HG02885 (cell line): ENCODE data around the gene TNFRSF8.
A peak's percentile ranks its signal among the peaks of the same experiment; 100 is the strongest.

Experiments used
- ATAC-seq: cut with Tn5 transposase; IDR thresholded peaks from one replicate; pipeline ENCODE4 v1.9.1; 2021; ENCODE audit warnings: mild to moderate bottlenecking; ENCODE audit not compliant: unreplicated experiment, poor library complexity

The TNFRSF8 gene

DNA sequence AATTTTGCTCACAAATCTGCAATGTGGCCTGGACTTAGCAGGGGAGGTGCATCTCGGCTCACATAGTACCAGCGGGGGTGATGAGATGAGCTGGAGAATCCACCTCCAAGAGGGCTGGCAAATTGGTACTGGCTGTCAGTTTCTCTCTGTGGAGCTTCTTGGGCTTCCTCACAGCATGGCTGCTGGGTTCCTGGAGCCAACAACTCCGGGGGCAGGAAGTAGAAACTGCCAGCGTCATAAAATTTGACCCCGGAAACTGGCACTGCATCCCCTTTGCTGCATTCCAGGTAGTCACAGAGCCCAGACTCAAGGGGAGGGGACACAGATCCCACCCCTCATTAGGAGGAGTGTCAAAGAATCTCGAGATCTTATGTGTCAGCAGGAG, 86.7 kb downstream of the TNFRSF8 start:
- no peak for ATAC-seq

DNA sequence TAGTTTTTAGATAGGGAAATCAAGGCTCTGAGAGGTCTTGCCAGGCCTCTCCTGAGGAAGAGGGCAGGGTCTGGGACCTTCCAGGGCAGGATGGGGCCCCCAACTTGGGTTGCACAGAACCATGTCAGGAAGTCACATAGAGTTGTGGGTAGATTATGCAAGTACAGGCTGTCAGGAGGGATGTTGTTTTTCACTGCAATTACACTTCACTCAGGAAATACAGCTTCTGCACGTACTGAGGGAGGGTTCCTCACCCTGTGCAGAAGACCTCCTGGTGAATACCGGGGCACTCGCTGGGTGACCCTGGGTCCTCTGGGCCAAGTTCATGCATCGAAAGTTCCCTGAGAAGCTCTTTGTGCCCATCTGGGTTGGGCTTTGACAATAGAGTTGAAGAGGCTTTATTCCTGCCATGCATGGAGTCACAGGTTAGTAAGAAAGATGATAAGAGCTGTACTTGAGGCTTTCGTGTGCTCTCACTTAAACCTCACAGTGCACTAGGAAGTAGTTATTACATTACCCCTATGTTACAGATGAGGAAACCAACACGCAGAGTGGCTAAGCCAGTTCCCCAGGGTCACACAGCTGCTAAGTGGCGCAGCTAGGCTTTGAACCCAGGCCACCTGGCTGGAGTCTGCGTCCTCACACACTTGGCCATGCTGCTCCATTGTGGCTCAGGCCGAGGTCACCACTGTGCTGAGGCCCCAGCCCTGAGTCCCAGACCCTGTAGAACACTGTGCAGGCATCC, 87.5 kb downstream of the TNFRSF8 start:
- ATAC-seq: no peak

DNA sequence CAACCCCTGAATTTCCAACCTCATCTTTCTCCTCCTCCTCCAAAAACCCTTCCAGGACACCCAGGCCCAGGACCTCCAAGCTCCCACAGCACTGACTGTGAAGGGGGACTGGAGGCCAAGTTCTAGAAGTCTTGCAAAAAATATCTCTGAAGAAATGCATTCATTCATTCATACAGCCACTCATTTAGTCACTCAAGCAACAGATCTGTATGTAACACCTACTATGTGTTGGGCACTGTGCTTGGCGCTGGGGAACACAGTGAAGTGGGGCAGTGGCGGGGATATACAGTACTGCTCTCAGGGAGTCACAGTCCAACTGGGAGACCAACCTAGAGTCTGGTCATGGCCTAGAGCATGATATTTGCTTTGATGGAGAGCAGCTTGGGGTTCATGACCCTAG, 88.4 kb downstream of the TNFRSF8 start:
- no peak for ATAC-seq

- ATAC-seq: peak; percentile 71
Observed at GRCh38 chr1:12152113-12152891, 89.2 kb downstream of the TNFRSF8 start.

DNA sequence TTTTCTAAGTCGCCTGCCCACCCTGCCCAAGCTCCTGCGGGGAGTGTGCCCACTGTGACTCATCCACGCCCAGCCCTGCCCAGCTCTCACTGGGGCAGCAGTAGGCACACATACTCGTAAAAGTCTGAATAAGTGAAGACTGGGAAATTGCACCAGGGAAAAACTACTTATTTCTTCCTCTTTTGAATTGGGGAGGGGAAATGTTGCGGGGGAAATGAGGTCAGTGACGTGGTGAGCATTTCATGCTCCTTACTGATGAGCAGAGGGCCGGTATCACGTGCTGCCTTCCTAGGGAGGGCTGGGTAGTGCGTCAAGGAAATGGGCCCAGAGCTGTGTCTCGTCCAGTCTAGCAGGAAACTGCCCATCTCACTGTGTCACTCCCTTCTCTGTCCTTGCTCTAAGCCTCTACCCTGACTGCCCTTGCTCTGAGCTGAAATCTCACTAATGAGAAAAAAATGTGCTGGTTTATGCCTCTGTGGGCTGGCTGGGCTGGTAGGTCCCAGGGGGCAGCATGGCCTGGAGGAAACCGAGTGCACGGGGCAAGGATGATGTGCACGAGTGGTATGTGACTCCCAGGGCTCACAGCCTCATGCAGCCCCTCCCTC, 90.2 kb downstream of the TNFRSF8 start:
- no peak for ATAC-seq

DNA sequence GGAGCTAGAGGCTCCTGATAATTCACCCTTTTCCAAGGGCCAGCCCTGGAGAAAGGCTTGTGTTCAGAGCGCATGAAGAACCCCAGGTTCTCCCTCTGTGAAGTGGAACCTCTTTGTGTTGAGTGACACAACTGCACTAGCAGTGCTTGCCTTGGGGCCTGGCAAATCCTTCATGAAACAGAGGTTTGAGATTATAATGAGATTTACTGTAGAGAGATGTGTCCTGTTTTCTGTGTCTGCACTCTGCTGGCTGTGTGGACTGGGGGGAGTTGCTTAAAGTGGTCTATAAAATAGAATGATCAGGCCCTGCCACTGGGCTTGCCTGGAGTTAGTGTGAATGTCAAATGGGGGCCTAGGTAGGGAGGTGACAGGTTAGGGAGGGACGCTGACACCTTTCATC, 92.2 kb downstream of the TNFRSF8 start:
- ATAC-seq: no peak

DNA sequence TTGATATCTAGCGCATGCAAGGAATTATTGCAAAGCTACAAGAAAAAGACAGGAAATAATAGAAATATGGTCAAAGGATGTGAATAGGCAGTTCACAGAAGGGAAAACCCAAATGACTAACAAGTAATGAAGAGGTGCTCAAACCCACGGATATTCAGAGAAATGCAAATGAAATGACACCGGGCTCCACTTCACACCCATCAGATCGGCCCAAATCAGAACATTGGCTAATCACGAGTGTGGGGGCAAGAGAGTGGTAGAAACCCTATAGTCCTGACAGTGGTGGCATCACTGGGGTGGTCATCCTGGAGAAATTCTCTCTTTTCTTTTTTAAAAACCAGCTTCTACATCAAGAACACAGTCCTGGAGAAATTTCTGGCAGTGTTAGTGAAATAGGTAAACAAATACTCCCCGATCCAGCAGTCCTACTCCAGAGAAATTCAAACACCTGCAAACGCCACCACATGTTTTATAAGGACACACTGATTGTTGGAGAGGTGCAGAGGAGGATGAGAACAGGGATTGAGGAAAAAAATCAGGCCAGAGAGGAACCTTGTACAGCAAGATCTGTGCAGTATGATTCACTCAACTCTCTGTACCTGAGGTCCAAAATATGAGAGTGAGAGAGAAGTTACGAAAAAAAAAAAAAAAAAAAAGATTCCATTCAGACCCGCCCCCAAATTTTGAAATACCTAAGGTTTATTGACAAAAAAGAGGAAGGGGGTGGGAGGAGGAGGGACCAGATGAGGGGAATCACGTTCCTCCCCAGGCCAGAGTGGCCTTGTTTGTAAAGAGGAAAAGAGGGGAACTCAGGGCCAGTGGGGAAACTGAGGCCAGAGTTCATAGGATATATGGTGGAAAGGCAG, 94.5 kb downstream of the TNFRSF8 start:
- ATAC-seq: no peak

- ATAC-seq: no peak
Observed at GRCh38 chr1:12158357-12159092, 95.4 kb downstream of the TNFRSF8 start.

GRCh38 chr1:12159816-12160215, 96.7 kb downstream of the TNFRSF8 start:
- no peak for ATAC-seq

DNA sequence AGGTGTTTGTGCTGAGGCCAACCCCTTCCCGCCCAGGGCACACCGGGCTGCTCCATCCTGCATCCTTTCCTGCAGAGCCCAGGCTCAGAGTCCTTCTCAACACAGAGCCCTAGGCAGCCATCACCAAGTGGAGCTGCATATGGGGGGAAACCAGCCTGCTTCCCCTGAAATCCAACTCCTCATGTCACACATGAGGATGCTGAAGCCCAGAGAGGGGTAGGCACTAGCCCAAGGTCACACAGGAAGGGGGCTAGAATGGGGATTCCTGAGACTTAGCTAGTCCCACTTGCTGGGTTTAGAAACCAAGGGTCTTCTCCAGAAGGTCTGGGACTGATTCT, 98.2 kb downstream of the TNFRSF8 start:
- no peak for ATAC-seq

GRCh38 chr1:12161662-12162458, 98.8 kb downstream of the TNFRSF8 start:
- peak; percentile 82 for ATAC-seq

DNA sequence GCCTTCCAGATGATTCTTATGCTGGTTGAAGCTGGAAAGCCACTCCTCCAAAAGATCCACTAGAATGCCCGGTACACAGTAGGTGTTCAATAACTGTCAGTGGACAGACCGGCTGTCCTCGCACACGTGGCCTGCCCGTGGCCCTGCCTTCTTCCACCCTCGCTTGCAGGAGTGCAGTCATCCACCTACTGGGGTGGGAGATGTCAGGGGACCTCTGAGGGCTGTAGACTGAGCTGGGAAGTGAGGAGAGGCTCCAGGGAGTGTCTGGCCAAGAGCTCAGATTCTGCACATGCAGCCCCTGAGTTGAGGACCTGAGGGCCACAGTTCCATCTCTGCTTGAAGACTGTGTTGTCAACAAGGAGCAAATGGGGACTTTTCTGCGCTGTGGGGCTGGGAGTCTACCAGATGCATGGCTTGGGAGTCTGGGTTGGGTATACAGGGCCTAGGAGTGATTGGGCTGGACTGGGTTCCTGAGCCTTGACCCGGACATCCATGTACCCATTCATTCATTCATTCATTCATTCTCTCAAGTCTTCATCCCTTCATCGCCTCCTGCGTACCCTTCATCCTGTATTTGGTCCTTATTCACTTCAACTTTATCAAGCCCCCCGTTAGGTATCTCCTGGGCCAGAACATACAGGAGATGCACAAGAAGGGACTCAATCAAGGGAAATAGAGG, 99.5 kb downstream of the TNFRSF8 start:
- no peak for ATAC-seq

DNA sequence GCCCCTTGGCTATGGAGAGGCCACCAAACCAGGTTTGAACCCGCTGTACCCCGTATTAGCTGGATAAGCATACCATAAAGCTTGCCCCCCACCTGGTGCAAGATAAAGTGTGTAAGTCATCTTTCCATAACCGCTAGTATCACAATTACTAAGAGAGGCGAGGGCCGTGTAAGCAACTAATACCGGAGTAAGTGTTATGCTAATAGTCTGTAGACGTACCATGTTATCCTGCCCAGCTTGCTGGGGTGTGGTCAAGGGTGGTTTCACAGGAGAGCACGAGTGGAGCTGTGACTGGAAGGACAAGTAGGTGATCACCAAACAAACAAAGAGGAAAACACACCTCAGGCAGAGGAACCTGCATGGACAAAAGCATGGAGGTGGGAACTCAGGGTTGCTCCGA, 100.1 kb downstream of the TNFRSF8 start:
- ATAC-seq: no peak

GRCh38 chr1:12164210-12164609, 101.1 kb downstream of the TNFRSF8 start:
- ATAC-seq: no peak

DNA sequence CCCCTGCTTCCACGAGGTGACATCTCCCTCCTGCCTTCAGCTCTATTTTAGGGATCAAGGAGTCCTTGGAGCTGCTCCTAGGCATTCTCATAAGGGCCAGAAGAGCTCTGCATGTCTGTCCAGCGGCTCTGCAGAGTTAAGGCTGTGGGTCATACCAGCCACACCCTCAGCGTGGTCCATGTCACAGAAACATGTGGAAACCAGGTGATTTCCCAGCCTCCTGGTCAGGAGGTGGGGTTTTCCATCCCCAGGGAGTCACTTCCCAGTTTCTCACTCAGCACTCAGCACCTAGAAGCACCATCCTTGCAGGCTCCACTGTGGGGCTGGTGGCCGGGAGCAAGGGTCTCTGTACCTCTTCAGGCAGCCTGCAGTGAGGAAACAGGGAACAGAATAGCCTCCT, 102.2 kb downstream of the TNFRSF8 start:
- ATAC-seq: no peak

DNA sequence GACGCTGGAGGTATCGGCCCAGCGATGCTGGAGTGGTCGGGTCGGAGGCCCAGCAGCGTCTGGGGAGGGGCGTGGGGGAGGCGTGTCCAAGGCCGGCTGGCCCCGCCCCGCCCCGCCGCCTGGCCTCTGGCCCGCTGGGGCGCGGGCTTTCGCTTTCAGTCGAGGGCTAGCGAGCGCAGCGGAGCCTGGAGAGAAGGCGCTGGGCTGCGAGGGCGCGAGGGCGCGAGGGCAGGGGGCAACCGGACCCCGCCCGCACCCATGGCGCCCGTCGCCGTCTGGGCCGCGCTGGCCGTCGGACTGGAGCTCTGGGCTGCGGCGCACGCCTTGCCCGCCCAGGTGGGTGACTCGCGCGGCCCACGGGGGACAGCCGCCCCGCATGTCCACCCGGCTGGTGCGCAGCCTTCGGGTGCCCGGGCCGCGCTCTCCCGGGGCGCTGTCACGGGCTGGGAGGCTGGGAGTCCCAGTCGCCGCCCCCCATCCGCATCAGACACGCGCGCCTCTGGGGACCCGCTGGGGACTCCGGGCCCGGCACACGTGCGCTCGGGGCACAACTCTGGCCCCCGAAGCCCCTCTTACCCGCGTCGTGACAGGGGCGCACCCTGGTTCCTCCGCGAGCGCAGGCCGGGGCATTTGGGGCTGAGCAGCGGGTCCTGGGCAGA, 103.9 kb downstream of the TNFRSF8 start, which contains the start of gene TNFRSF1B:
TNFRSF1B (plus strand) TSS at position 158 of the 659 bp plus-strand sequence; CDS start at position 259, 101 bp downstream.
- ATAC-seq: peak; percentile 59

GRCh38 chr1:12167493-12168429, 104.7 kb downstream of the TNFRSF8 start:
- peak; percentile 15 for ATAC-seq
